ENCODE results near the gene ERN1.
A peak's percentile ranks its signal among the peaks of the same experiment; 100 is the strongest.

Gene ERN1

DNA sequence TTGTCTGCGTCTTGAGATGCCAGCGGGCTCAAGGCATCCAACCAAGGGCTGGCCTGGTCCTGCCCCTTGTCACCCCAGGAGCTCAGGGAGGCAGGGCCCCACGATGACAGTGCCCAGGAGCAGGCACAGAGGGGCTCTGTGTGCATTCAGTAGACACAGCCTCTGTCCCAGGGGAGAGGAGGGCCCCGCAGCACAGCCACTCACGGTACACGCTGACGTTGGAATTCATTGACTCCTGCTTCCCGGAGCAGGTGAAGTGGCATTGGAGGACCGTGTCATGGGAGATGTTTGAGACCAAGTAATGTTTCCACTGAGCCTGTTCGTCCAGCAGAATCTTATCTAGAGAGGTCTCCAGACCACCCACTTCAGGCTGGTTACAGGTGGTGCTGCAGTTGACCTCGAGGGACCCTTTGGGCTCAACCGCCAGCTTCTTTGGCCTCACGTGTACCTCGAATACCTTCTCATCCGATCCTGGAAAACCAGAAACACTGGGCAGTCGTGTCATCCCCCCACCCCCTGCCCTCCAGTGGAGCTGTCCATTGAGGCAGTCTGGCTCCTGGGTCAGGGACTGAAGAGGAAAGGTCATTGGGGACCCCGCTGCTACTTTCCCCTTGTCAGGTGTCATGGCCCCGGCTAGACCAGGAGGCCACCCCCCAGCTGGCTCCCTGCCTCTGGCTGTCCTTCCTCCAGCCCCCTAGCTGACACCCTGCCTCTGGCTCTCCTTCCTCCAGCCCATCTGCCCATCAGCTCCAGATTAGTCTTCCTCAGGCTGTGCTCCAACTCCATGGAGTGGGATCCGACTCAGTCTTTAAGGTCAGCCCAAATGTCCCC is 124.8 kb downstream of the ERN1 start:
- no peak for DNase-seq (ENCODE audit: low read depth in 2 of 2)

GRCh38 chr17:64004218-64004770 is 125.7 kb downstream of the ERN1 start:
- no peak for DNase-seq (ENCODE audit: low read depth in 2 of 2)

- DNase-seq (ENCODE audit: low read depth in 2 of 2) = no peak
Observed at GRCh38 chr17:64003526-64004121, 126.3 kb downstream of the ERN1 start.

GRCh38 chr17:64002658-64003525 is 127.1 kb downstream of the ERN1 start:
- DNase-seq (ENCODE audit: low read depth in 2 of 2) = no peak

DNA sequence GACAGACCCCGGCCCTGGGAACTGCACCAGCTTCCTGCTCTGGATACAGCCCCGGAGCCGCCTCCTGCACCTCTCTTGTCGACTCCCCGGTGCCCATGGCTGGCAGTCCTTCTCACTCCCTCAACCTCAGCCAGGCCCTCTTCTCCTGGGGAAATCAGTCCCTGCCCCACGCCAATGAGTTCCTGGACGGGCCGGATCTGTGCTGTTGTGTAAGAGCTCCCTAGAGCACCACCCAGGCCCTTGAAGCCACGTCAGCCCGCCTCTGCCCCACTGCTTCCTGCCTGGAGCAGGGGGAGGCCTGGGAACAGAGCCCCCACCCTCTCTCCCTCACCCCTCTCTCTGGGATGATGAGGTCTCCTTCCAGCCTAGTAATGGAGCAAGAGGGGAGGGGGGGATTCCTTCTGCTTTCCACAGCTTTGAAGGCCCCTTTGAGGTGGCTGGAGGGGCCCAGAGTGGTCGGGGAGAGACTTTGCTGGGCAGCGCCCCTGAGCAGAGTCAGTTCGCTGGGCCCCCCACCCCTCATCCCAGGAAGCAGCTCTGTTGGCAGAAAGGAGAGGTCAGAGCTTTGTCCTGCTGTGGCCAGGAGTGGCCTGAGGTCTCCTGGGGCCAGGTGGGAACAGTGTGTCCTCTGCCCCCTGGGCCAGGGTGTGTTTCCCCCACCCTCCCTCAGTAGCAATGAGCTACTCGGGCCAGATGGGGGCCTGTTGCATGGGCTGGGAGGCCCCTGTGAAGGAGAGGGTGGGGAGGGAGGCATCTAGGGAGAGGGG is 128.0 kb downstream of the ERN1 start:
- no peak for DNase-seq (ENCODE audit: low read depth in 2 of 2)

GRCh38 chr17:64001091-64001579 is 128.8 kb downstream of the ERN1 start:
- no peak for DNase-seq (ENCODE audit: low read depth in 2 of 2)

- DNase-seq (ENCODE audit: low read depth in 2 of 2) = no peak
Observed at GRCh38 chr17:63999680-64000531, 130.0 kb downstream of the ERN1 start.

GRCh38 chr17:63998721-63999679 is 130.9 kb downstream of the ERN1 start:
- no peak for DNase-seq (ENCODE audit: low read depth in 2 of 2)

DNA sequence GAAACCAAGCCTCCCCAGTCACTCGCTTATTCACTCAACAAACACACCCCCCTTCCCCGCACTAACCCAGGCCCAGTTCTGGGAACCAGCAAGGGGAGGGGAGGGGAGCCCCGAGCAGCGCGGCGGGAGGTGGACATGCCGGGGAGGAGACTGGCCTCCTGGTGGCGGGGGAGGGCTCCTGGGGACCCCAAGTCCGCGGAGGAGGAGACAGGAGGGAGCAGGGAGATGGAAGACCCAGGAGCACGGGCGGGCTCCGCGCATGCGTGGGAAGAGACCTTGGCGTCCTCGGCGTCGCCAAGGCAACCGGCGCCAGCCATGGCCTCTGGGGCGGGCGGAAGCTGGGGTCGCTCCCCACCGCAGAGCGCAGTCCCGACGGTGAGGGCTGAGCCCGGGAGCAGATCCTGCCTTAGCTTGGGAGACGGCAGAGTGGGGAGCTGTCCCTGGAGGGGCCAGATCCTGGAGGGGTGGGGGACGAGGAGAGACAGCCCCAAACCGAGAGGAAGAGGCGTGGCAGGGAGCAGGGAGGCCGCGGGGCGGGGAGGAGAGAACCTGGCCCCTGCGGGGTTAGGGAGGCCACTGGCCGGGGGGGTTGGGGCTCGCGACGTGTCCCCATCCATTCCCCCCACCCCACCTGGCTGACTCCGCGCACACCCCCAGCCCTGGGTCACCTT is 131.8 kb downstream of the ERN1 start, which contains the start of gene PRR29:
Gene PRR29 (plus strand): TSS at position 302 of the 671 bp plus-strand sequence. CDS start 14 bp downstream, at position 316.
- DNase-seq (ENCODE audit: low read depth in 2 of 2) = peak in 1 of 2 experiments; percentile 24

DNA sequence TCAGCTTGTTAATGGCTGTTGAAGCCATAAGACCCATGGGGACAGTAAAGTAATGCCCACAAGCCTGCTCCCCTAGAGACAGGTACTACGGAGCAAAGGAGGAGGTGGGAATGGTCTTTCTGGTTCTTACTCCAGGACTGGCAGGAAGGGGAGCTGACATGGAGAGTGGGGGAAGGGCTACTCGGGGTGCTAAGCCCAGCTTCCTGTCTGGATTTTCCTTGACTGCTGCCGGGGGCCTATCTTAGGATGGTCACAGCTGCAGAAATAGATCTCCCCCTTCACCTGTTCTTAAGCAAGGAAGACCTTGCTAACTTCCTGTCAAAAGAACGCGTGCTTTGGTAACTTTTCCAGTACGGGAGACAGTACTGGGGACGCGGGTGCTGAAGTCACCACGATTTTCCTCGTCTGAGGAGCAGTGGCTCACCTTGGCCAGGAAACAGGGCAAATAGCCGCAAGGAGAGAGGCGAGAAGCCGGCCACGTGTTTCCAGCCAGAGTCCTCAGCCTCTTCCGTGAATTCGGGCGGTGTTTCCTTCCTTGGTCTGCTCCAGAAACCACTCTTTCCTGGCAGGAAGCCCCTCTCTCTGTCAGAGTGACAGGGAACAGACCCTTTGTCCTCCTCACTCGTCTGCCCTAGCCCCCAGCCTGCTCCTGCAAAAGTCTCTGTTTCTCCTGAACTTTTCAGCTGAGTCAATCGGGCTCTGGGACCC is 132.4 kb downstream of the ERN1 start:
- DNase-seq (ENCODE audit: low read depth in 2 of 2) = no peak

GRCh38 chr17:63996430-63997182 is 133.3 kb downstream of the ERN1 start:
- no peak for DNase-seq (ENCODE audit: low read depth in 2 of 2)

DNA sequence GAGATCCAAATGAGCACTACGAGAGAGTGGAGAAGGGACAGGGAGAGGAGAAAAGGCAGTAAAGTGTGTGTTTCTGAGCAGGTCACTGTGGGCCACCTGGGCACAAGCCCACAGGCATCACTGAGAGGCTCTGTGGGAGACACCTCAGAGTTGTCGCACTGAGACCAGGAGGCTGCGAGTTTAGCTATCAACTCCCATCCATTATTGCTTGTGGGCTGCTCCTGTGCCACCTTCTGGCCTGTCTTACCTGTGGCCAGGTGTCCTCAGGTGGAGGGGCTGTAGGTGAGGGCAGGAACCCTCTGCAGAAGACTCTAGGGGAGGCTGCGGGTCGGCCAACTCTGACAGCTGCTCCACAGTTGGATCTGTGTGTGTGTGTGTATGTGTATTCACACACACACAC is 134.3 kb downstream of the ERN1 start:
- DNase-seq (ENCODE audit: low read depth in 2 of 2) = no peak

GRCh38 chr17:63993368-63993985 is 136.5 kb downstream of the ERN1 start:
- DNase-seq (ENCODE audit: low read depth in 2 of 2) = no peak

- DNase-seq (ENCODE audit: low read depth in 2 of 2) = no peak
Observed at GRCh38 chr17:63991611-63992010, 138.3 kb downstream of the ERN1 start.

- no peak for DNase-seq (ENCODE audit: low read depth in 2 of 2)
Observed at GRCh38 chr17:63989622-63990345, 140.2 kb downstream of the ERN1 start.

All from fibroblast of skin of left quadriceps (primary cell).